K562 (cell line): ENCODE results near the gene GTPBP1. TPM values are rescaled to one million over a fixed set of nuclear protein-coding genes. Genes with fewer than 3 reads are reported as not detected.

Experiments
- ATAC-seq: fragments of 200-7000 bp; cut with Tn5 transposase; 3 replicates; pipeline ENCODE4 v1.9.1; 2020; ENCODE audit warnings: moderate library complexity
- BruUV-seq: library from RNA; stranded (reverse); fragments of 400-500 nt; replicated peaks from 2 replicates; lab custom pipeline; 2021; lab: Mats Ljungman, UMichigan
- CTCF ChIA-PET: fragments of 300-600 bp; formaldehyde crosslinking; extraction: SDS; loops from one replicate; lab custom pipeline; 2021; ENCODE audit warnings: low intra/inter-chr PET ratio; lab: Yijun Ruan, JAX
- POLR2A ChIA-PET: fragments of 300-600, 350-650 bp; sonication (Branson Sonifier 250); formaldehyde crosslinking; extraction: SDS; loops from one replicate; lab custom pipeline; 2021; ENCODE audit warnings: antibody characterized with exemption, inconsistent platforms; lab: Yijun Ruan, JAX
- DNase-seq, 4 experiments: peaks; one replicate each; pipeline versions ENCODE4 v3.0.0 to v3.0.0-alpha.2; 2011 to 2018; ENCODE audit warnings: low spot score in 3 of 4, mixed read lengths in 3 of 4; ENCODE audit errors: extremely low read depth in 1 of 4
- FAIRE-seq: peaks from 2 replicates; lab custom pipeline; 2011; peaks lifted over from hg19 to GRCh38; lab: Jason Lieb, UNC
- H2AFZ ChIP-seq: 2 replicates; pipeline ENCODE4 v1.6.0; 2011; ENCODE audit warnings: low read depth, low read length, control low read depth, inconsistent platforms
- H3K27ac ChIP-seq: fragments of 200-600 bp; 3 replicates; pipeline ENCODE4 v1.8.0; 2011; ENCODE audit warnings: low read depth, mild to moderate bottlenecking, control low read depth, inconsistent platforms, low read length, moderate library complexity, mixed read lengths; ENCODE audit errors: extremely low read depth
- H3K27me3 ChIP-seq, 2 experiments: fragments of 300-600 bp in 1 of 2; 2 replicates in 1 of 2; 3 replicates in 1 of 2; pipeline versions ENCODE4 v1.6.0 to v1.8.0; 2011; ENCODE audit warnings: inconsistent platforms in 2 of 2, low read length in 2 of 2, mild to moderate bottlenecking in 1 of 2, mixed read lengths in 1 of 2, moderate library complexity in 1 of 2; ENCODE audit not compliant: control insufficient read depth in 2 of 2, insufficient read depth in 2 of 2
- H3K36me3 ChIP-seq: fragments of 300-600 bp; 3 replicates; pipeline ENCODE4 v1.8.0; 2011; ENCODE audit warnings: mild to moderate bottlenecking, low read length, inconsistent platforms; ENCODE audit not compliant: control insufficient read depth, insufficient read depth
- H3K4me1 ChIP-seq, 2 experiments: fragments of 200-600 bp in 1 of 2; replicated peaks in 1 of 2; 2 replicates in 1 of 2; 3 replicates in 1 of 2; pipeline versions ENCODE4 v1.5.1 to v1.8.0; 2011; ENCODE audit warnings: inconsistent platforms in 2 of 2, low read length in 2 of 2, mild to moderate bottlenecking in 1 of 2, mixed read lengths in 1 of 2, moderate library complexity in 1 of 2; ENCODE audit not compliant: control insufficient read depth in 2 of 2, insufficient read depth in 2 of 2
- H3K4me2 ChIP-seq: 2 replicates; pipeline ENCODE4 v1.6.1; 2011; ENCODE audit warnings: low read length, control low read depth, inconsistent platforms, mixed read lengths; ENCODE audit not compliant: insufficient read depth
- H3K4me3 ChIP-seq: fragments of 200-600 bp; sonication (generic), shearing (Covaris generic); 2 replicates; pipeline ENCODE4 v1.5.1; 2016; ENCODE audit warnings: control low read depth, inconsistent platforms
- H3K79me2 ChIP-seq: fragments of 200-600 bp; 3 replicates; pipeline ENCODE4 v1.8.0; 2011; ENCODE audit warnings: low read length, inconsistent platforms; ENCODE audit not compliant: control insufficient read depth, insufficient read depth
- H3K9ac ChIP-seq, 2 experiments: 2 replicates each; pipeline versions ENCODE4 v1.6.0 to v1.6.1; 2011; ENCODE audit warnings: low read depth in 2 of 2, low read length in 2 of 2, control low read depth in 1 of 2, inconsistent platforms in 1 of 2, mild to moderate bottlenecking in 1 of 2, mixed read lengths in 1 of 2; ENCODE audit not compliant: insufficient read depth in 1 of 2
- H3K9me1 ChIP-seq: one replicate; pipeline ENCODE4 v1.6.0; 2011; ENCODE audit warnings: inconsistent platforms, mild to moderate bottlenecking, low read length, moderate library complexity; ENCODE audit not compliant: control insufficient read depth, insufficient read depth
- H3K9me3 ChIP-seq: replicated peaks from 2 replicates; pipeline ENCODE4 v1.5.1; 2011; ENCODE audit warnings: low read depth, low read length, inconsistent platforms; ENCODE audit not compliant: control insufficient read depth, insufficient read depth
- H4K20me1 ChIP-seq: replicated peaks from 2 replicates; pipeline ENCODE4 v1.6.1; 2011; ENCODE audit warnings: low read length, inconsistent platforms, mixed read lengths; ENCODE audit not compliant: control insufficient read depth, insufficient read depth
- PBX2 ChIP-seq, 2 experiments: IDR thresholded peaks in 1 of 2; conservative IDR thresholded peaks in 1 of 2; 2 replicates each; pipeline ENCODE4 v1.6.1; 2016; ENCODE audit warnings: low read depth in 2 of 2, mild to moderate bottlenecking in 1 of 2, missing compliant biosample characterization in 1 of 2, missing genetic modification characterization in 1 of 2, moderate library complexity in 1 of 2
- ZNF316 ChIP-seq: fragments of 450-650 bp; IDR thresholded peaks from 2 replicates; pipeline ENCODE4 v1.6.1; 2016
- WGBS: fragments of 100-300 bp; shearing (Covaris generic); methylation state at CpG from one replicate; pipeline ENCODE4 v1.1.6; 2016; ENCODE audit warnings: low coverage, mixed read lengths; ENCODE audit not compliant: insufficient coverage; ENCODE audit errors: missing lambda C conversion rate; 5-methylcytosine and 5-hydroxymethylcytosine counted together
- in situ Hi-C: fragments of 300-500 bp; cut with MboI; formaldehyde crosslinking; loops from 4 replicates; pipeline ENCODE4 v1.15.0; 2018; ENCODE audit warnings: inconsistent platforms, mixed read lengths
- intact Hi-C: fragments of 100-400 bp; cut with micrococcal nuclease; formaldehyde crosslinking; loops from 2 replicates; pipeline ENCODE4 v1.14.2; 2022
- polyA plus RNA-seq, 8 experiments: library from polyadenylated mRNA; depleted of rRNA in 4 of 8; stranded (reverse) in 5 of 8; unstranded in 3 of 8; fragments of >200 nt; fragmentation: Nextera tagmentation in 2 of 8; fragmentation: Illumina TruSeq in 1 of 8; extraction: Ambion mirVana in 2 of 8; extraction: Trizol in 1 of 8; gene quantifications; 2 replicates each; pipeline versions ENCODE4 v1.2.1 to v1.2.3, GENCODE V29; 2011 to 2014; ENCODE audit warnings: inconsistent platforms in 1 of 8, missing spikeins in 1 of 8
- total RNA-seq, 7 experiments: library from RNA; depleted of rRNA in 6 of 7; stranded (reverse); fragments of >200 nt in 6 of 7; fragmentation: Illumina TruSeq in 2 of 7; extraction: Trizol in 2 of 7; gene quantifications; 2 replicates each; pipeline versions ENCODE4 v1.2.1 to v1.2.3, GENCODE V29; 2011 to 2021; ENCODE audit warnings: low replicate concordance in 1 of 7

Gene GTPBP1
- total and polyA plus RNA-seq, 9 of the 15 experiments (the other 6 are each of a cell fraction or from before 2014, with no cell fraction given) = 0.83 to 53.2 (median 23.3) TPM

GRCh38 chr22:38699143-38699542 lies 6.6 kb upstream of the GTPBP1 start:
- FAIRE-seq = no peak

More at GRCh38 chr22:38699143-38699542, 6.6 kb upstream of the GTPBP1 start:
- TF ChIP-seq PBX2 (CRISPR knock-in tag; IDR thresholded peaks at IDR 0.05; ENCODE audit: low read depth) = no peak
- TF ChIP-seq PBX2 (tag; conservative IDR thresholded peaks at IDR 0.05; ENCODE audit: low read depth) = no peak
- peak; percentile 15; the same call in 1 of the 2 replicates for TF ChIP-seq ZNF316
- H3K9me1 ChIP-seq = peaks cover 2% of the 10 kb centered on the region
- no peaks in the 10 kb centered on the region; the same call in 1 of the 2 replicates for H4K20me1 ChIP-seq
- H3K9me3 ChIP-seq = no peaks in the 10 kb centered on the region
- H3K4me3 ChIP-seq = peak overlapping the region; percentile 89
- ChIA-PET POLR2A (interaction anchor here (0.6 to 1.5 kb wide), 7 partner anchors 11 to 824 kb away, joined by 3 to 9 read pairs (median 3); partner anchors contain the start of gene TOMM22), CTCF (no interaction called here)
- H3K4me2 ChIP-seq = peak overlapping the region; percentile 83
- peaks cover 65% of the 10 kb centered on the region for H3K79me2 ChIP-seq
- in situ Hi-C loops (no loop called here), intact Hi-C loops (no loop called here)
- H3K4me1 ChIP-seq = peaks cover 43 to 46% of the 10 kb centered on the region in 2 experiments; a peak in 4 of 5 replicates
- H3K27me3 ChIP-seq = no peaks in the 10 kb centered on the region
- BruUV-seq = no TSS peak
- ATAC-seq = no peak
- H3K9ac ChIP-seq = peak overlapping the region in 1 of 2 experiments; percentile 86; a peak in 2 of 4 replicates
- H3K27ac ChIP-seq = peak overlapping the region; percentile 89
- H3K36me3 ChIP-seq = peaks cover 30% of the 10 kb centered on the region
- 3% methylated on average over 5 of the region's 5 CpGs for WGBS
- no peak overlapping the region for H2AFZ ChIP-seq
- no peak for DNase-seq
